CD4-positive, CD25-positive, alpha-beta regulatory T cell (primary cell): Measurements from ENCODE around the gene RIPK3. TPM values are rescaled to one million over a fixed set of nuclear protein-coding genes. Genes with fewer than 3 reads are reported as not detected.

ENCODE experiments used
- ATAC-seq, 2 donors: fragments of 150-1000 bp; cut with Tn5 transposase; one replicate each; pipeline ENCODE4 v1.10.0; 2021; ENCODE audit warnings: low read depth in 2 of 2, moderate number of reproducible peaks in 2 of 2, moderate library complexity in 1 of 2
- DNase-seq, 3 donors: peaks; one replicate each; pipeline versions ENCODE4 v3.0.0 to v3.0.0-alpha.2; 2012 to 2022; ENCODE audit warnings: mixed read lengths in 1 of 3
- H3K27ac ChIP-seq: one replicate; pipeline ENCODE4 v1.7.0; 2013; ENCODE audit warnings: mild to moderate bottlenecking, low read length; ENCODE audit not compliant: insufficient read depth, poor library complexity, severe bottlenecking
- H3K27me3 ChIP-seq: one replicate; pipeline ENCODE4 v1.7.0; 2013; ENCODE audit warnings: low read length; ENCODE audit not compliant: control insufficient read depth, insufficient read depth
- H3K36me3 ChIP-seq: one replicate; pipeline ENCODE4 v1.7.0; 2013; ENCODE audit warnings: mild to moderate bottlenecking, low read length, moderate library complexity; ENCODE audit not compliant: control insufficient read depth, insufficient read depth
- H3K4me1 ChIP-seq: 2 replicates; pipeline ENCODE4 v1.7.0; 2013; ENCODE audit warnings: mild to moderate bottlenecking, low read length; ENCODE audit not compliant: insufficient read depth, control insufficient read depth, poor library complexity, severe bottlenecking
- H3K4me3 ChIP-seq: one replicate; pipeline ENCODE4 v1.7.0; 2013; ENCODE audit warnings: low read depth, mild to moderate bottlenecking, low read length, moderate library complexity
- H3K9me3 ChIP-seq, 2 experiments: 1 replicate in 1 of 2; 2 replicates in 1 of 2; pipeline ENCODE4 v1.7.0; 2013; ENCODE audit warnings: low read length in 2 of 2, mild to moderate bottlenecking in 1 of 2, moderate library complexity in 1 of 2; ENCODE audit not compliant: control insufficient read depth in 2 of 2
- H3K27ac Mint-ChIP-seq, 3 donors: one replicate each; pipeline ENCODE4 v1.8.0; 2020 to 2022; ENCODE audit warnings: mild to moderate bottlenecking in 3 of 3, mixed read lengths in 3 of 3, moderate library complexity in 2 of 3
- H3K27me3 Mint-ChIP-seq: one replicate; pipeline ENCODE4 v1.8.0; 2022; ENCODE audit warnings: mild to moderate bottlenecking, mixed read lengths
- H3K36me3 Mint-ChIP-seq: one replicate; pipeline ENCODE4 v1.8.0; 2020; ENCODE audit warnings: mixed read lengths
- H3K4me1 Mint-ChIP-seq, 4 donors: one replicate each; pipeline ENCODE4 v1.8.0; 2020 to 2022; ENCODE audit warnings: mixed read lengths in 4 of 4, mild to moderate bottlenecking in 1 of 4
- H3K4me3 Mint-ChIP-seq, 4 donors: one replicate each; pipeline ENCODE4 v1.8.0; 2020 to 2022; ENCODE audit warnings: mild to moderate bottlenecking in 4 of 4, mixed read lengths in 4 of 4, moderate library complexity in 3 of 4
- H3K9me3 Mint-ChIP-seq, 7 donors: one replicate each; pipeline ENCODE4 v1.8.0; 2020 to 2022; ENCODE audit warnings: mixed read lengths in 7 of 7, mild to moderate bottlenecking in 3 of 7, moderate library complexity in 2 of 7
- polyA plus RNA-seq, 4 donors: library from polyadenylated mRNA; unstranded; fragments of 300-500 nt; fragmentation: Illumina TruSeq; gene quantifications; one replicate each; pipeline ENCODE4 v1.2.3, GENCODE V29; 2021
- total RNA-seq: library from RNA; stranded (reverse); gene quantifications from one replicate; pipeline ENCODE4 v1.2.3, GENCODE V29; 2022

RIPK3 gene
- total and polyA plus RNA-seq, 5 donors from 2014 or later: 14.9 to 41.2 (median 19.7) TPM

GRCh38 chr14:24324024-24324423 is 15.8 kb downstream of the RIPK3 start:
- Mint-ChIP-seq H3K27me3 (peaks cover 30% of the 10 kb centered on the region), H3K9me3 (peaks cover 0 to 3% (median 0%) of the 10 kb centered on the region in 7 donors), H3K4me1 (peaks cover 0 to 17% (median 7%) of the 10 kb centered on the region in 4 donors), H3K4me3 (no peak overlapping the region), H3K36me3 (no peaks in the 10 kb centered on the region), H3K27ac (no peak overlapping the region)
- no peak for ATAC-seq
- Histone ChIP-seq H3K27ac (no peak overlapping the region), H3K4me3 (no peak overlapping the region), H3K9me3 (no peaks in the 10 kb centered on the region), H3K36me3 (no peaks in the 10 kb centered on the region), H3K27me3 (no peaks in the 10 kb centered on the region), H3K4me1 (no peaks in the 10 kb centered on the region)
- DNase-seq: no peak

- no peak overlapping the region for H3K27ac ChIP-seq
- H3K9me3 ChIP-seq: no peaks in the 10 kb centered on the region
- H3K36me3 ChIP-seq: no peaks in the 10 kb centered on the region
- H3K4me1 ChIP-seq: no peaks in the 10 kb centered on the region
- DNase-seq: no peak
- Mint-ChIP-seq H3K27me3 (peaks cover 30% of the 10 kb centered on the region), H3K4me3 (no peak overlapping the region), H3K27ac (no peak overlapping the region), H3K9me3 (peaks cover 0 to 3% (median 0%) of the 10 kb centered on the region in 7 donors), H3K4me1 (peaks cover 0 to 11% (median 6%) of the 10 kb centered on the region in 4 donors), H3K36me3 (no peaks in the 10 kb centered on the region)
- no peak for ATAC-seq
- H3K4me3 ChIP-seq: no peak overlapping the region
- no peaks in the 10 kb centered on the region for H3K27me3 ChIP-seq
These were observed 16.4 kb downstream of the RIPK3 start for GRCh38 chr14:24323341-24323740.

GRCh38 chr14:24322672-24323071 is 17.1 kb downstream of the RIPK3 start:
- Histone ChIP-seq H3K4me3 (no peak overlapping the region), H3K36me3 (no peaks in the 10 kb centered on the region), H3K9me3 (no peaks in the 10 kb centered on the region), H3K4me1 (no peaks in the 10 kb centered on the region), H3K27me3 (no peaks in the 10 kb centered on the region), H3K27ac (no peak overlapping the region)
- no peak for ATAC-seq
- Mint-ChIP-seq H3K9me3 (peaks cover 0 to 3% (median 0%) of the 10 kb centered on the region in 7 donors), H3K36me3 (no peaks in the 10 kb centered on the region), H3K27me3 (peaks cover 30% of the 10 kb centered on the region), H3K4me3 (no peak overlapping the region), H3K4me1 (peaks cover 0 to 8% (median 6%) of the 10 kb centered on the region in 4 donors), H3K27ac (no peak overlapping the region)
- no peak for DNase-seq

GRCh38 chr14:24321212-24321975 is 18.4 kb downstream of the RIPK3 start:
- Mint-ChIP-seq H3K36me3 (no peaks in the 10 kb centered on the region), H3K4me3 (no peak overlapping the region), H3K4me1 (peaks cover 0 to 4% (median under 1%) of the 10 kb centered on the region in 4 donors), H3K9me3 (peaks cover 0 to 3% (median 0%) of the 10 kb centered on the region in 7 donors), H3K27ac (no peak overlapping the region), H3K27me3 (peaks cover 22% of the 10 kb centered on the region)
- no peak for DNase-seq
- H3K36me3 ChIP-seq: no peaks in the 10 kb centered on the region
- H3K27ac ChIP-seq: no peak overlapping the region
- no peak for ATAC-seq
- H3K9me3 ChIP-seq: no peaks in the 10 kb centered on the region
- no peaks in the 10 kb centered on the region for H3K27me3 ChIP-seq
- H3K4me1 ChIP-seq: no peaks in the 10 kb centered on the region
- H3K4me3 ChIP-seq: no peak overlapping the region

GRCh38 chr14:24317141-24317928 is 22.5 kb downstream of the RIPK3 start:
- no peaks in the 10 kb centered on the region for H3K36me3 ChIP-seq
- H3K27ac Mint-ChIP-seq: peak overlapping the region in 2 of 3 donors; percentile 54 to 76

GRCh38 chr14:24316597-24316950 is 23.2 kb downstream of the RIPK3 start:
- no peaks in the 10 kb centered on the region for H3K36me3 ChIP-seq
- Mint-ChIP-seq H3K4me1 (peaks cover 16 to 41% (median 38%) of the 10 kb centered on the region in 4 donors), H3K4me3 (peak overlapping the region in 1 of 4 donors; percentile 41)

More at GRCh38 chr14:24317141-24317928, 22.5 kb downstream of the RIPK3 start:
- Mint-ChIP-seq H3K4me3 (peak overlapping the region in 2 of 4 donors; percentile 29 to 41), H3K9me3 (no peaks in the 10 kb centered on the region), H3K27me3 (peaks cover 7% of the 10 kb centered on the region), H3K36me3 (no peaks in the 10 kb centered on the region), H3K4me1 (peaks cover 11 to 34% (median 31%) of the 10 kb centered on the region in 4 donors)
- H3K4me1 ChIP-seq: peaks cover 25% of the 10 kb centered on the region
- DNase-seq: no peak
- H3K27me3 ChIP-seq: no peaks in the 10 kb centered on the region
- H3K4me3 ChIP-seq: no peak overlapping the region
- H3K9me3 ChIP-seq: no peaks in the 10 kb centered on the region
- ATAC-seq: no peak
- H3K27ac ChIP-seq: no peak overlapping the region

GRCh38 chr14:24315807-24316596 is 23.8 kb downstream of the RIPK3 start:
- no peak overlapping the region for H3K27ac ChIP-seq
- H3K4me1 ChIP-seq: peaks cover 38% of the 10 kb centered on the region
- Mint-ChIP-seq H3K4me3 (peak overlapping the region in 2 of 4 donors; percentile 82 to 86), H3K36me3 (no peaks in the 10 kb centered on the region), H3K27ac (peak overlapping the region; percentile 59 to 91 (median 90)), H3K4me1 (peaks cover 16 to 44% (median 39%) of the 10 kb centered on the region in 4 donors), H3K9me3 (no peaks in the 10 kb centered on the region), H3K27me3 (peaks cover 7% of the 10 kb centered on the region)
- ATAC-seq: no peak
- no peaks in the 10 kb centered on the region for H3K9me3 ChIP-seq
- H3K36me3 ChIP-seq: no peaks in the 10 kb centered on the region
- no peak for DNase-seq
- no peak overlapping the region for H3K4me3 ChIP-seq
- no peaks in the 10 kb centered on the region for H3K27me3 ChIP-seq

More at GRCh38 chr14:24316597-24316950, 23.2 kb downstream of the RIPK3 start:
- no peaks in the 10 kb centered on the region for H3K36me3 Mint-ChIP-seq
- H3K27ac Mint-ChIP-seq: no peak overlapping the region
- Histone ChIP-seq H3K27ac (no peak overlapping the region), H3K27me3 (no peaks in the 10 kb centered on the region), H3K4me1 (peaks cover 33% of the 10 kb centered on the region), H3K9me3 (no peaks in the 10 kb centered on the region), H3K4me3 (no peak overlapping the region)
- ATAC-seq: no peak
- peaks cover 7% of the 10 kb centered on the region for H3K27me3 Mint-ChIP-seq
- no peaks in the 10 kb centered on the region for H3K9me3 Mint-ChIP-seq
- no peak for DNase-seq
